ENCODE measurements around the gene UBASH3A. TPM values are rescaled to one million over a fixed set of nuclear protein-coding genes. Genes with fewer than 3 reads are reported as not detected.

UBASH3A gene, protein sequence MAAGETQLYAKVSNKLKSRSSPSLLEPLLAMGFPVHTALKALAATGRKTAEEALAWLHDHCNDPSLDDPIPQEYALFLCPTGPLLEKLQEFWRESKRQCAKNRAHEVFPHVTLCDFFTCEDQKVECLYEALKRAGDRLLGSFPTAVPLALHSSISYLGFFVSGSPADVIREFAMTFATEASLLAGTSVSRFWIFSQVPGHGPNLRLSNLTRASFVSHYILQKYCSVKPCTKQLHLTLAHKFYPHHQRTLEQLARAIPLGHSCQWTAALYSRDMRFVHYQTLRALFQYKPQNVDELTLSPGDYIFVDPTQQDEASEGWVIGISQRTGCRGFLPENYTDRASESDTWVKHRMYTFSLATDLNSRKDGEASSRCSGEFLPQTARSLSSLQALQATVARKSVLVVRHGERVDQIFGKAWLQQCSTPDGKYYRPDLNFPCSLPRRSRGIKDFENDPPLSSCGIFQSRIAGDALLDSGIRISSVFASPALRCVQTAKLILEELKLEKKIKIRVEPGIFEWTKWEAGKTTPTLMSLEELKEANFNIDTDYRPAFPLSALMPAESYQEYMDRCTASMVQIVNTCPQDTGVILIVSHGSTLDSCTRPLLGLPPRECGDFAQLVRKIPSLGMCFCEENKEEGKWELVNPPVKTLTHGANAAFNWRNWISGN
- total RNA-seq: not detected
- long read RNA-seq: 0 reads

DNA sequence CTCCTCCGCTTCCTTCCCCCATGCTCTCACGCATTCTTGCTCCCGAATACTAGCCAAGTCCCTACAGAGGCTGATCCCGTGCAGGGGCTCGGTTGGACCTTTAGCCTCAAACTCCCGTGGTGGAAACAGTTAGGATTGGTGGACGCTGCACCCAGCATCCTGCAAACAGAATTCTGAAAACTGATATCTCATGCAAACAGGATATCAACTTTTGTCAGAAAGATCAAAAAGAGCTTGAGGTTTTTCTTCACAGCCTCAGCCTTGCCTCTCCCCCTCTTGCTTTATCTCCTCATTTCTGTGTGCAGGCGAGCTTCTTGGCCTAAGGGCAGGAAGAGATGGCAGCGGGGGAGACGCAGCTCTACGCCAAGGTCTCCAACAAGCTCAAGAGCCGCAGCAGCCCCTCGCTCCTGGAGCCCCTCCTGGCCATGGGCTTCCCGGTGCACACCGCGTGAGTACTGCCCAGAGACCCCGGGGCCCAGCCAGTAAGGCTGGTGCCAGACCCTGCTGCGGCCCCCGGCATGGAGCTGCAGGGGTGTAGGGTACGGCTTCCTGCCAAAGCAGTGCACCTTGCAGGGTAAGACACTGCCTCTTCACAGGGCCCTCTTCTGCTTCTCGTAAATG lies at the start of gene UBASH3A:
TSS of gene UBASH3A (plus strand) at position 292 of the 621 bp plus-strand sequence. CDS start at position 336, 44 bp downstream.
- DNase-seq (ENCODE audit: missing footprints) (no peak), ATAC-seq (no peak)
- intact Hi-C loops (cut with DNase I): no loop called here

DNA sequence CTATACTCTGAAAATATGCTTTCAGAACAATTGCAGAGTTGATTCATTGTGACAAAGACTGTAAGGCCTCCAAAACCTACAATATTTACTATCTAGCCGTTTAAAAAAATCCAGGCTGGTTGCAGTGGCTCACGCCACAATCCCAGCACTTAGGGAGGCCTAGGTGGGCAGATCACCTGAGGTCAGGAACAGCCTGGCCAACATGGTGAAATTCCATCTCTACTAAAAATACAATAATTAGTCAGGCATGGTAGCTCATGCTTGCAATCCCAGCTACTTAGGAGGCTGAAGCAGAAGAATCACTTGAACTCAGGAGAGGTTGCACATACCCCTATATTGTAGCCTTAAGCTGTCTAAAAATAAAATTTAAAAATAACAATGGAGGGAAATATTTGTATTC lies 47.7 kb upstream of the UBASH3A start:
- ATAC-seq (no peak), DNase-seq (ENCODE audit: missing footprints) (no peak)
- intact Hi-C loops (cut with DNase I): no loop called here

DNA sequence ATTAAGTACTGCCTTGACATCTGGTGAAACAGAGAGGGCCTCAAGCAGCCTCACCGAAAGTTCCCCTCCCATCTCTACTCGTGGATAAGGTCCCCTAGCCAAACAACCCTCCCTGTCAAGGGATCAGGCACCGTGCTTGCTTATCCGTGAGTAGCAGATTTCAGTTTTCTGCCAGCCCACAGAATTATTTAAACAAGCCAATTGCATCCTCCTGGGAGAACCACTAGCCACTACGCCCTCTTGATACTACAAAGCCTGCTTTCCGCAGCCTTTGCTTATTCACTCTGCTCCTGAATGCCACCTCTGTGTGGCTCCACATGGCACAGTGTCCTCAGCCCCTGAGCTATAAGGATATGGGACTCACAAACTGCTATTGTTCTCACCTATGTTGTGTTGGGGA lies 47.1 kb upstream of the UBASH3A start:
- DNase-seq (ENCODE audit: missing footprints): no peak

DNA sequence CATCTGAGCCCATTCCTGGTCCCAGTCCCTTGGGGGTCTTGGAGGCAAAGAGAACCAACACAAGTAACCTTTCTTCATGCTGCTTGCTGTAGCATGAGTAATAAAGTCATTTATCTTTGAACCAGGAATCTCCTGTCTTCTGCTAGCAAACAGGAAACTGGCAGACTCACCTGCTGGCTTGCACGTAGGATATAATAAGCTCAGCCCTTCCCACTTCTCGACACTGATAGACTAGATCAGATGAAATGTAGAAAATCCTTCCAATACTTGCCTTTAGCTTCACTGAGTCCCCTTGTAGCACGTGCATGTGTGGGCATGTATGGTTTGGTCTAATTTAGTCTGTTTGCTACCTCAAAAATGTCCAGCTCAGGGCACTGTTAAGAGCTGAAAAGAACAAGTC lies 46.4 kb upstream of the UBASH3A start:
- intact Hi-C loops (cut with DNase I): no loop called here
- ATAC-seq (no peak), DNase-seq (ENCODE audit: missing footprints) (no peak)

More for the DNA sequence above, 47.1 kb upstream of the UBASH3A start:
- ATAC-seq: no peak
- intact Hi-C loops (cut with DNase I): no loop called here

DNA sequence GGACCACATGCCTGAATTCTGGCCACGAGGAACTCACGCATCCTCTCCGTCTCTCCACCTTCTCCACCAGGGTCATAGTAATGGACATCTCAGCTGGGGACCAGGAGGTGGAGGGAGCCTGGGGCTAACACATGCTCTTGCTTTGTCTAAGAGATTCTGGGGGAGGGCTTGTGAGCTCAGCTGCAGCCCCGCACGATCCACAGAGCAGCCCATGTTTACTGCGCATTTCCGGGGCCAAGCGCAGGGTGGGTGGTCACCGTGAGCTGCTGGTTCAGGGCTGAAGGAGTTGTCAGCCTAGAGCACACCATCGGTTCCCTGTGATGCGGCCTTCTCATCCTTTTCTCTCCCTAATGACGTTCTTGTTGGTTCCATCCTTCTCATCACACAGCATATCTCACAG lies 45.4 kb upstream of the UBASH3A start:
- DNase-seq (ENCODE audit: missing footprints) (no peak), ATAC-seq (no peak)
- intact Hi-C loops (cut with DNase I): no loop called here

DNA sequence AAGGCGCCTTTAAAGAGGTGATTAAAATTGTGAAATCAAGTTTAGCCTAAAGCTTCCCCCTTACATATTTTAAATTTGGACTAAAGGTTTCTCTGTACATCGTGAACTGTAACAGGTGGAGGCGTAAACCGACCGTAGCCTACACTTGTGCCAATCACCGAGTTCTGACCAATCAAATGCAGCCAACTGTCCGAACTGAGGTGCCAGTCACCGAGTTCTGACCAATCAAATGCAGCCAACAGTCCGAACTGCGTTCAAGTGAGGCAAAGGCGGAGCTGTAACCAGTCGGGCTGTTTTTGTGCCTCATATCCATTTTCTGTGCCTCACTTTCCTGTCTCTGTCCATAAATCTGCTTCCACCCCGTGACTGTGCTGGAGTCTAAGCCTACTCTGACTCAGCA lies 44.8 kb upstream of the UBASH3A start:
- DNase-seq (ENCODE audit: missing footprints) (no peak), ATAC-seq (no peak)
- intact Hi-C loops (cut with DNase I): no loop called here

DNA sequence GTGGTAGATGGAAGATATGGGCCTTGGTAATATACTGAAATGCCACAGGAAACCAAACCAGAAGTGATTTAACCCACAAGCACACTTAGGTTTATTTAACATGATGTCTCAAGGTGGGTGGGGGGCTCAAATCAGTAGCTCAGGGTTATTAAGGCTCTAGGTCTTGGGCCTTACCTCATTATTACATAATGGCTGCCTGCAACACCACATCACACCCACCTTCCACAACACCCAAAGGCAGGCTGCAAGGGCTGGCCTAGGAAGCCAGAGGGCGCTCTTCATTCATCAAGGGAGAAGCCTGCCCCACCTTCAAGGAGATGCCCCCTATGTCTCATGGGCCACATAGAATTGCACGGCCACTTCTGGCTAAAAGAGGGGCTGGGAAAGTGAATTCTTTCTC lies 43.4 kb upstream of the UBASH3A start:
- ATAC-seq (no peak), DNase-seq (ENCODE audit: missing footprints) (no peak)
- intact Hi-C loops (cut with DNase I): no loop called here

DNA sequence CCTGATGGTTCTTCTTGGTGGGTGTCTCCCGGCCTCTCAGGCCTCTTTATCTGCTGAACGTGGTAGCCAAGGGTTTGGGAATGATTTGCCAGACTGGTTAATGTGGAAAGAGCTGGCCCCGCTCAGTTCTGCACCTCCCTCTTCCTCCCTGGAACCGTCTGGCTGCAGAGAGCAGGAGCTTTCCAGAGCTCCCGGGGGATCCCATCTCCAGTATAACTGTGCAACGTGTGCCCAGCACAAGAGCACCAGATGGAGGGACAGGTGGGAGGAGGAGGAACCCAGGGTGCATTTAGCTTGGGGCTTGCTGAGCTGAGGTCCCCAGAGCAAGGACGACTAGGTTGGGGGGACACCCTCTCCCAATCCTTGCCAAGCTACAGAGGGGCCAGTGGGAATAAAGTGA lies 42.4 kb upstream of the UBASH3A start:
- ATAC-seq: no peak
- no peak for DNase-seq (ENCODE audit: missing footprints)
- intact Hi-C loops (cut with DNase I): no loop called here

DNA sequence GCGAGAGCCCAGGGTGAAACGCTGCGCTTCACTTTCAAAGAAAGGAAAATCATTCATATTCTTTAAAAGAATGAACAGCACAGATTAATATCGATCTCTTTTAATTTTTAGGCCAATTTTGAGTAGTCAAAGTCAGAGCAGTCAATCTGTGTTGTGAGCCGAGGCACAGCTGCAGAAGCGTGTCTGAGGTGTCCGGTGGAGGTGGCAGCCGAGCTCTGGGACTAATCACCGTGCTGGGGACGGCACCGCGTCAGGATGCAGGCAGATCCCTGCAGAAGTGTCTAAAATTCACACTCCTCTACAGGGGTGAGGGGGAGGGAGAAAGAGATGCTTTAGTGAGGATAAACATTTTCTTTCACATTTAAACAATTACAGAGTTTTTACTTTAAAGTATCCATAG lies 41.5 kb upstream of the UBASH3A start:
- intact Hi-C loops (cut with DNase I): no loop called here
- ATAC-seq (no peak), DNase-seq (ENCODE audit: missing footprints) (no peak)

DNA sequence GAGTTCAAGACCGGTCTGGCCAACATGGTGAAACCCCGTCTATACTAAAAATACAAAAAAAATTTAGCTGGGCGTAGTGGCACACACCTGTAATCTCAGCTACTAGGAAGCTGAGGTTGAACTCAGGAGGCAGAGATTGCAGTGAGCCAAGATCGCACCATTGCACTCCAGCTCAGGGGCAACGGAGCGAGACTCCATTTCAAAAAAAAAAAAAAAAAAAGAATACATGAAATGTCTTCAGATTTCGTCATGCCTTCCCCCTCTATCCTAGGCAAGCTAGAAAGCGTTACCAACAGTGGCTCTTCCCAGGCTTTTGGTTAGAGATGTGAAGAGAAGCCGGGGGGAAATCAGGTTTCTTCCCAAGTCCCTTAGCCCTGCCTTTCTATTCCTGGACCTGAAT lies 41.0 kb upstream of the UBASH3A start:
- intact Hi-C loops (cut with DNase I): no loop called here
- no peak for DNase-seq (ENCODE audit: missing footprints)
- ATAC-seq: no peak

DNA sequence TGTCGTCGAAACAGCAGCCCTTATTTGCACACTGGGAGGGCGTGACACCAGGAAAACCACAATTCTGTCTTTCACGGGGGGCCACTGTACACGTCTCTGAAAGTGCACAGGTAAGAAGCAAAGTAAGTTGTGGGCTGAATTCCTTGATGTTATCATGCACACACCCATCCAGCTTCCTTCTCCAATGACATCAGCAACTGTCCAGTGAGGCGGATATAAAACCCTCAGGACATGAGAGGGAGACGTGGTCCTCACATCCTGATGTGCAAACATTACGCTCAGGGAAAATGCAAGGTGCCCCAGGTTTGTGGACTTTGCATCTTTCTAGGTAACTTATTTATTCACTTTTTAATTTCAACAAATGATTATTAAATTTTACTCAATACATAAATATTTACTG lies 40.4 kb upstream of the UBASH3A start:
- no peak for ATAC-seq
- intact Hi-C loops (cut with DNase I): no loop called here
- DNase-seq (ENCODE audit: missing footprints): no peak

DNA sequence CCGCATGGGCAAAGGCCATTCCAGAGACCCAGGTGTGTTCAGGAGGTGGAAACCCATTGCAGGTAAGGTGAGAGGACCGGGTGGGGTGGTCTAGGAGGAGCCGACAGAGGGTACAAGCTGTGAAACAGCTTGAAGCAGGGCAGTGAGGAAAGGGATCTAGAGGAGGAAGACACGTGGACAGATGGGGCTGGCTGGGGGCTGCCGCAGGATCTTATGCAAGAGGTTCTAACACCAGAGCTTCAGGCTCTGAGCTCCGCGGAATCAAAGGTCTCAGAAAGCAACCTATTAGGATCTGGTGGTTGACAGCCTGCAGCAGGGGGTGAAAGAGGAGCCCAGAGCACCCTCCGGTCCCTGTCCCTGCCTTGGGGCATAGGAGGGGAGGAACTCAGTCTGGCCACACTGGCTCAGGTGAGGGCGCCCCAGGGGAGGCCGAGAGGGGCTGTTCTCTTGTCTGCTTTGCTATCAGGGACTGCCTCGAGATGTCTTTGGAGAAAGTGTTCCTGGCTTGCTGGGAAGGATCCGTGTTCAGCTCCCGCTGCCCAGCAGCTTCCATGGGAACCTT lies 39.3 kb upstream of the UBASH3A start:
- intact Hi-C loops (cut with DNase I): no loop called here
- DNase-seq (ENCODE audit: missing footprints): no peak
- no peak for ATAC-seq

DNA sequence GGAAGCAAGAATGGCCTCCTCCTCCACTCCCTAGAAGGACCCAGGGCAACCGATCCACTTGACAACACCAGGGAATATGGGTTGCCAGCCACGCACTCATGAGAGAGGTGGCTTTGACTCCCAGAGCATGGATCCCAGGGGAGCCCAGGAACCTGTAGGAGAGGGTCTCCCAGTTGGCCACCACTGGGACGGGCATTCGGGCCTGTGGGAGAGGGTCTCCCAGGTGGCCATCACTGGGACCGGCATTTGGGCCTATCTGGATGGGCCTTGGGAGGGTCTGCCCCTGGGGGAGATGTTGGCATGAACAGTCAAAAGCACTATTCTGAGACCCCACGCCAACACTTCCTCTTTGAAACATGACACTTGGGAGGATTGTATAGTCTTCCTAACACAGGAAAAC lies 37.9 kb upstream of the UBASH3A start:
- intact Hi-C loops (cut with DNase I): no loop called here
- no peak for DNase-seq (ENCODE audit: missing footprints)
- ATAC-seq: no peak

DNA sequence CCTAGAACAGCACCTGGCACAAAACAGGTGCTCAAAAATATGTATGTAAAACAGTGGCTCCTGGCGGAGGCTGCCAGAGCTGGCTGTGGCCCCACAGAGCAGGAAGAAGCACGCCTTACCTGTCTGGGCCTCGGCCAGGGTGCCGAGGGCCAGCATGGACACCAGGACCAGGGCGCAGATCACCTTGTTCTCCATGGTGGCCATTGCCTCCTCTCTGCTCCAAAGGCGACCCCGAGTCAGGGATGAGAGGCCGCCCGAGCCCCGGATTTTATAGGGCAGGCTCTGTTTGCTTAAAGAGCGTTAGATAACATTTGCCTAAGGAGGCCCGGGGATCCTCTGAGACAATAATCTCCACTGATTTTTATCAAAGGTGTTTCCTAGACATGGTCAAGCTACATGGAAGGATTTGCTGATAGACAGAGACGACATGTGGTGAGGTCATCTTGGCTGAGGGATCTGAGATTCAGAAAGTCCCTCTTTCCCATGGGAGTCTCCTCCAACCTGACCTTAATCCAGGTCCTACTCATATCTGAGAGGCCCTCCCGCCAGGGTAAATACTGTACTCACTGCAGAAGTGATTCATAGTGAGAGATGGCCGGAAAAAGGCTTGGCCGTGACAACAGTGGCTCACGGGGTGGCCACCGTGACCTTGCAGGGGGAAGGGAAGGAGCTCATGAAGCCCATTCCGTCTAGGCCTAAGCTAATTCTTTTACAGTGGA lies 37.3 kb upstream of the UBASH3A start, which contains the start of gene TFF1:
TSS of gene TFF1 (minus strand) at position 244 of the 719 bp plus-strand sequence. CDS start at position 204, 40 bp downstream.
- intact Hi-C loops (cut with DNase I): no loop called here
- no peak for DNase-seq (ENCODE audit: missing footprints)
- no peak for ATAC-seq

DNA sequence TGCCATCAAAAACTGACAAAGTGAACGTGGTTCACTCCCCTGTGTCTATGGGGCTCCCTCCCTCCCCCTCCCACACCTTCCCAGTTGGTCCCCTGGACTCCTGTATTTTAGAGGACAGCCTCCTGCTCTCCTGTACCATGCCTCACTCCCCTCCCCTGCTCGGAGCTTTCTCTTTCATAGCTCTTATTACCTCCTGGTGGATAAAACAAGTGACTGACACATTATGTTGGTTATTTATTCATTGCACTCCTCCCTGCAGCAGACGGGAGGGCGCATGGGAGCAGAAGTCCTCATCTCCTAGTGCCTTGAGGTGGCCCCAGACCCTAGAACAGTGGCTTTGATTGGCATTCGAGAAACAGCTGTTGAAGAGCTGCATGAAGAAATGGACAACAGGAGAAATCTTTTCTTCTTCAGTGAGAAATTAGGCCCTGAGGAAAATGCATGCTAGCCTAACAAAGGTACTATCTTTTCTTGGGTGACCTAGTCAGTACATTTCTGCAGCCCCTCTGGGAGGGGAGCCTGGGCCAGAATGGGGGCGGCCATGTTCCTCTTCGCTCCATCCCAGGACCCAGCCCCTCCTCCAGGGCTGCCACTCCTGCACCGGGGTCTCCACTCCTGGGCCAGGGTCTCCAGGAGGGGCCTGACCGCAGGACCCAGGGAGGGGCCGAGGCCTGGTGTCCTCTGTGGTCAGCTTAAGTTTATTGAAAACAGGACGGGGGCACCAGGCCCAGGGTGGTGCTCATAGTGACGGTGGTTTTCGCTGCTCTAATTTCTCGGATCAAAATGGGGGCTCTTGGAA lies 36.1 kb upstream of the UBASH3A start:
- DNase-seq (ENCODE audit: missing footprints) (no peak), ATAC-seq (no peak)
- intact Hi-C loops (cut with DNase I): no loop called here

DNA sequence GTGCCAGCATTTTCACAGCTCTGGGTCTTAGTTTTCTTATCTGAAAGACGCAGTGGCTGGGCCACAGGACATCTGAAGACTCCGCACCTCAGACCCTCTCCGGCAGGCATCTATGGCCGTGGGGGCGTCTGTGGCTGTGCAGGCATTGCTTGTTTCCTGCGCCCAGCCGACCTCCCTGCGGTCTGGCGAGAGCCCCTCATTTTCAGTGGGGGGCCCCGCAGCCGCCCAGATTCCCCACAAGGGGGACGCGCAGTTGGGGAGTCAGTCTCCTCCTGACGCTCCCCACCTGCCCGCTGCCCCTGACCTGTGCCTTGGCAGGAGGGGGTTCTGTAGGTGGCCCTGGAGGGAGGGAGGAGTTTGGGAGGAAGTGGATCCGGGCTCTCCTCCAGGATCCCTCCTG lies 33.9 kb upstream of the UBASH3A start:
- DNase-seq (ENCODE audit: missing footprints) (no peak), ATAC-seq (no peak)
- intact Hi-C loops (cut with DNase I): no loop called here

DNA sequence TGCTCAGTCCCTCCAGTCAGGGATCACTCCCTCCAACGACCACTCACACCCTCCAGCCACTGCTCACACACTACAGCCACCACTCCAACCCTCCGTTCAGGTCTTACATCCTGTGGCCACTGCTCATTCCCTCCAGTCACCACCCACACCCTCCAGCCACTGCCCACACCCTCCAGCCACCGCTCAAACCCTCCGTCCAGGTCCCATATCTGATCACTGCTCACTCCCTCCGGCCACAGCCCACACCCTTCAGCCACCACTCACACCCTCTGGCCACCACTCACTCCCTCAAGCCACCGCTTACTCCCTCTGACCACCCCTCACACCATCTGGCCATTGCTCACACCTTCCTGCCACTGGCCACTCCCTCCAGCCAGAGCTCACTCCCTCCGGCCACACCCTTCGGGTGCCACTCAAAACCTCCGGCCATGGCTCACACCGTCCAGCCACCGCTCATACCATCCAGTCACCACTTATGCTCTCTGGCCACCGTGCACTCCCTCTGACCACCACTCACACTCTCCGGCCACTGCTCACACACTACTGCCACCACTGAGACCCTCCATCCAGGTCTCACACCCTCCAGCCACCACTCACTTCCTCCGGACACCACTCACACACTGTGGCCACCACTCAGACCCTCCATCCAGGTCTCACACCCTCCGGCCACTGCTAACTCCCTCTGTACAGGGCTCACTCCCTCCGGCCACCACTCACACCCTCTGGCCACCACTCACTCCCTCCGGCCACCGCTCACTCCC lies 32.6 kb upstream of the UBASH3A start:
- intact Hi-C loops (cut with DNase I): no loop called here
- no peak for DNase-seq (ENCODE audit: missing footprints)
- no peak for ATAC-seq
